H9 (cell line): ENCODE measurements around the gene KRT31. TPM values are rescaled to one million over a fixed set of nuclear protein-coding genes. Genes with fewer than 3 reads are reported as not detected.

Experiments used
- DNase-seq: peaks from one replicate; pipeline ENCODE4 v3.0.0-alpha.2; 2017
- H2AFZ ChIP-seq: one replicate; pipeline ENCODE4 v1.6.1; 2013; ENCODE audit warnings: mild to moderate bottlenecking, low read length, control low read depth, moderate library complexity
- H2AK5ac ChIP-seq: 2 replicates; pipeline ENCODE4 v1.6.1; 2013; ENCODE audit warnings: low read length, control low read depth, mixed read lengths; ENCODE audit not compliant: insufficient read length
- H2BK120ac ChIP-seq: one replicate; pipeline ENCODE4 v1.6.1; 2013; ENCODE audit warnings: low read depth, mild to moderate bottlenecking, low read length, control low read depth, inconsistent platforms; ENCODE audit not compliant: poor library complexity, severe bottlenecking
- H2BK12ac ChIP-seq: 2 replicates; pipeline ENCODE4 v1.6.1; 2013; ENCODE audit warnings: low read length, control low read depth, mixed read lengths, low read depth; ENCODE audit not compliant: insufficient read length
- H2BK15ac ChIP-seq: 2 replicates; pipeline ENCODE4 v1.6.1; 2013; ENCODE audit warnings: low read depth, low read length, control low read depth
- H2BK20ac ChIP-seq: one replicate; pipeline ENCODE4 v1.6.1; 2013; ENCODE audit warnings: low read depth, mild to moderate bottlenecking, low read length, control low read depth, inconsistent platforms; ENCODE audit not compliant: poor library complexity, severe bottlenecking
- H2BK5ac ChIP-seq: 2 replicates; pipeline ENCODE4 v1.6.1; 2013; ENCODE audit warnings: low read length, control low read depth, mixed read lengths; ENCODE audit not compliant: insufficient read length
- H3K14ac ChIP-seq: 2 replicates; pipeline ENCODE4 v1.6.1; 2013; ENCODE audit warnings: low read length, control low read depth; ENCODE audit not compliant: insufficient read depth
- H3K18ac ChIP-seq: 2 replicates; pipeline ENCODE4 v1.6.1; 2013; ENCODE audit warnings: low read depth, mild to moderate bottlenecking, mixed read lengths, low read length, control low read depth; ENCODE audit not compliant: insufficient read length
- H3K23ac ChIP-seq: 2 replicates; pipeline ENCODE4 v1.6.1; 2013; ENCODE audit warnings: low read length, control low read depth, mixed read lengths, low read depth; ENCODE audit not compliant: insufficient read length
- H3K23me2 ChIP-seq: 2 replicates; pipeline ENCODE4 v1.6.1; 2013; ENCODE audit warnings: low read depth, mild to moderate bottlenecking, mixed read lengths, low read length, control low read depth; ENCODE audit not compliant: insufficient read length, poor library complexity, severe bottlenecking
- H3K27ac ChIP-seq: 2 replicates; pipeline ENCODE4 v1.5.1; 2013; ENCODE audit warnings: low read length, control low read depth, mixed read lengths, low read depth; ENCODE audit not compliant: insufficient read length
- H3K27me3 ChIP-seq: 2 replicates; pipeline ENCODE4 v1.6.1; 2013; ENCODE audit warnings: low read length, control low read depth, inconsistent platforms; ENCODE audit not compliant: insufficient read depth
- H3K4ac ChIP-seq: 2 replicates; pipeline ENCODE4 v1.6.1; 2013; ENCODE audit warnings: low read depth, mild to moderate bottlenecking, control low read depth, inconsistent platforms, low read length, moderate library complexity
- H3K4me1 ChIP-seq: 2 replicates; pipeline ENCODE4 v1.6.1; 2013; ENCODE audit warnings: low read length, control low read depth, inconsistent platforms; ENCODE audit not compliant: insufficient read depth
- H3K4me2 ChIP-seq: 2 replicates; pipeline ENCODE4 v1.6.1; 2013; ENCODE audit warnings: low read length, control low read depth, mixed read lengths; ENCODE audit not compliant: insufficient read length, insufficient read depth
- H3K56ac ChIP-seq: 2 replicates; pipeline ENCODE4 v1.6.1; 2013; ENCODE audit warnings: low read depth, mild to moderate bottlenecking, mixed read lengths, low read length, control low read depth; ENCODE audit not compliant: insufficient read length
- H3K79me1 ChIP-seq: 2 replicates; pipeline ENCODE4 v1.6.1; 2013; ENCODE audit warnings: low read depth, mild to moderate bottlenecking, moderate library complexity, low read length, control low read depth, inconsistent platforms; ENCODE audit not compliant: insufficient read depth, poor library complexity, severe bottlenecking
- H3K79me2 ChIP-seq: 2 replicates; pipeline ENCODE4 v1.6.1; 2013; ENCODE audit warnings: low read length, control low read depth, inconsistent platforms; ENCODE audit not compliant: insufficient read depth
- H3K9ac ChIP-seq: 2 replicates; pipeline ENCODE4 v1.6.1; 2013; ENCODE audit warnings: low read length, control low read depth, mixed read lengths; ENCODE audit not compliant: insufficient read length; ENCODE audit errors: extremely low read depth
- H3K9me3 ChIP-seq: one replicate; pipeline ENCODE4 v1.6.1; 2013; ENCODE audit warnings: low read depth, low read length, inconsistent platforms; ENCODE audit not compliant: control insufficient read depth
- H3T11ph ChIP-seq: one replicate; pipeline ENCODE4 v1.6.1; 2013; ENCODE audit warnings: mild to moderate bottlenecking, low read length, control low read depth, inconsistent platforms
- H4K20me1 ChIP-seq: one replicate; pipeline ENCODE4 v1.6.1; 2013; ENCODE audit not compliant: control insufficient read depth, insufficient read length, insufficient read depth
- H4K5ac ChIP-seq: 2 replicates; pipeline ENCODE4 v1.6.1; 2013; ENCODE audit warnings: low read depth, mild to moderate bottlenecking, mixed read lengths, low read length, control low read depth; ENCODE audit not compliant: insufficient read length
- H4K8ac ChIP-seq: replicated peaks from 2 replicates; pipeline ENCODE4 v1.6.1; 2013; ENCODE audit warnings: low read length, control low read depth, mixed read lengths, low read depth; ENCODE audit not compliant: insufficient read length
- H4K91ac ChIP-seq: 2 replicates; pipeline ENCODE4 v1.6.1; 2013; ENCODE audit warnings: low read depth, mild to moderate bottlenecking, moderate library complexity, mixed read lengths, low read length, control low read depth; ENCODE audit not compliant: insufficient read length
- H3K27ac Mint-ChIP-seq, 3 experiments: 2 replicates in 2 of 3; 3 replicates in 1 of 3; pipeline ENCODE4 v1.8.0; 2020 to 2021; ENCODE audit warnings: mixed read lengths in 3 of 3, mild to moderate bottlenecking in 1 of 3, moderate library complexity in 1 of 3
- H3K27me3 Mint-ChIP-seq: 2 replicates; pipeline ENCODE4 v1.8.0; 2021; ENCODE audit warnings: low read depth, mild to moderate bottlenecking, moderate library complexity, mixed read lengths
- H3K36me3 Mint-ChIP-seq, 3 experiments: 2 replicates in 2 of 3; 3 replicates in 1 of 3; pipeline ENCODE4 v1.8.0; 2020 to 2021; ENCODE audit warnings: low read depth in 3 of 3, mixed read lengths in 3 of 3; ENCODE audit not compliant: insufficient read depth in 1 of 3
- H3K4me1 Mint-ChIP-seq, 2 experiments: 2 replicates each; pipeline ENCODE4 v1.8.0; 2020; ENCODE audit warnings: mixed read lengths in 2 of 2
- H3K4me3 Mint-ChIP-seq, 2 experiments: 2 replicates in 1 of 2; 3 replicates in 1 of 2; pipeline ENCODE4 v1.8.0; 2020 to 2021; ENCODE audit warnings: mild to moderate bottlenecking in 2 of 2, mixed read lengths in 2 of 2, moderate library complexity in 1 of 2
- H3K9me3 Mint-ChIP-seq, 2 experiments: 2 replicates in 1 of 2; 3 replicates in 1 of 2; pipeline ENCODE4 v1.8.0; 2020; ENCODE audit warnings: mild to moderate bottlenecking in 2 of 2, mixed read lengths in 2 of 2, moderate library complexity in 1 of 2
- WGBS: extraction: QIAGEN DNeasy Blood & Tissue Kit; methylation state at CpG from one replicate; pipeline ENCODE4 v1.1.7; 2013; ENCODE audit warnings: missing lambda C conversion rate, low lambda C conversion rate, mixed read lengths; ENCODE audit not compliant: insufficient read length; ENCODE audit errors: extremely low coverage; 5-methylcytosine and 5-hydroxymethylcytosine counted together
- total RNA-seq: library from RNA; stranded (reverse); gene quantifications from 2 replicates; pipeline ENCODE4 v1.2.1, GENCODE V29; 2021
- TF ChIP-seq, protein P1 (sequence below): fragments of 200-600 bp; sonication (generic); conservative IDR thresholded peaks from 3 replicates; pipeline ENCODE4 v1.8.0; 2021; ENCODE audit warnings: antibody characterized with exemption, mild to moderate bottlenecking

Gene KRT31
- total RNA-seq, 1 experiment from 2014 or later = not detected

GRCh38 chr17:41416479-41416878, 19.1 kb upstream of the KRT31 start:
- peaks cover 5% of the 10 kb centered on the region; the same call in 1 of the 2 replicates for H3K27me3 Mint-ChIP-seq

More at GRCh38 chr17:41416479-41416878, 19.1 kb upstream of the KRT31 start:
- Mint-ChIP-seq H3K36me3 (no peaks in the 10 kb centered on the region), H3K9me3 (no peaks in the 10 kb centered on the region), H3K4me3 (no peak overlapping the region), H3K4me1 (peaks cover 30 to 33% of the 10 kb centered on the region in 2 experiments), H3K27ac (no peak overlapping the region)
- H3K9ac ChIP-seq = no peak overlapping the region
- no peak overlapping the region for H3K56ac ChIP-seq
- no peak overlapping the region for H2AFZ ChIP-seq
- H3K23ac ChIP-seq = no peak overlapping the region
- WGBS = no CpG with 5 or more reads among the region's 5 CpGs
- no peak overlapping the region for H4K91ac ChIP-seq
- H3K27ac ChIP-seq = no peak overlapping the region
- peaks cover 4% of the 10 kb centered on the region for H3K4me1 ChIP-seq
- no peaks in the 10 kb centered on the region for H3K23me2 ChIP-seq
- no peaks in the 10 kb centered on the region for H3K79me2 ChIP-seq
- no peak overlapping the region for H4K5ac ChIP-seq
- no peak overlapping the region for H3K4ac ChIP-seq
- H2BK20ac ChIP-seq = no peak overlapping the region
- H2BK120ac ChIP-seq = no peak overlapping the region
- no peak overlapping the region for H3K14ac ChIP-seq
- H3K18ac ChIP-seq = no peak overlapping the region
- no peak overlapping the region for H2BK15ac ChIP-seq
- H3K9me3 ChIP-seq = no peaks in the 10 kb centered on the region
- H4K8ac ChIP-seq = no peak overlapping the region
- H2BK5ac ChIP-seq = no peak overlapping the region
- H3T11ph ChIP-seq = no peak overlapping the region
- H2BK12ac ChIP-seq = no peak overlapping the region
- DNase-seq = no peak
- no peak overlapping the region for H2AK5ac ChIP-seq
- H3K79me1 ChIP-seq = no peaks in the 10 kb centered on the region
- TF ChIP-seq, protein P1, sequence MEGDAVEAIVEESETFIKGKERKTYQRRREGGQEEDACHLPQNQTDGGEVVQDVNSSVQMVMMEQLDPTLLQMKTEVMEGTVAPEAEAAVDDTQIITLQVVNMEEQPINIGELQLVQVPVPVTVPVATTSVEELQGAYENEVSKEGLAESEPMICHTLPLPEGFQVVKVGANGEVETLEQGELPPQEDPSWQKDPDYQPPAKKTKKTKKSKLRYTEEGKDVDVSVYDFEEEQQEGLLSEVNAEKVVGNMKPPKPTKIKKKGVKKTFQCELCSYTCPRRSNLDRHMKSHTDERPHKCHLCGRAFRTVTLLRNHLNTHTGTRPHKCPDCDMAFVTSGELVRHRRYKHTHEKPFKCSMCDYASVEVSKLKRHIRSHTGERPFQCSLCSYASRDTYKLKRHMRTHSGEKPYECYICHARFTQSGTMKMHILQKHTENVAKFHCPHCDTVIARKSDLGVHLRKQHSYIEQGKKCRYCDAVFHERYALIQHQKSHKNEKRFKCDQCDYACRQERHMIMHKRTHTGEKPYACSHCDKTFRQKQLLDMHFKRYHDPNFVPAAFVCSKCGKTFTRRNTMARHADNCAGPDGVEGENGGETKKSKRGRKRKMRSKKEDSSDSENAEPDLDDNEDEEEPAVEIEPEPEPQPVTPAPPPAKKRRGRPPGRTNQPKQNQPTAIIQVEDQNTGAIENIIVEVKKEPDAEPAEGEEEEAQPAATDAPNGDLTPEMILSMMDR = no peak
- H4K20me1 ChIP-seq = no peaks in the 10 kb centered on the region
- no peaks in the 10 kb centered on the region for H3K27me3 ChIP-seq
- no peak overlapping the region for H3K4me2 ChIP-seq
